ENCODE measurements around the gene KRT26.

GRCh38 chr17:40775945-40776344, 3.9 kb upstream of the KRT26 start:
- no peak for TF ChIP-seq ZFX (IDR thresholded peaks at IDR 0.05; ENCODE audit: borderline replicate concordance)
- TF ChIP-seq CTCF (IDR thresholded peaks at IDR 0.05), result no peak

Measured in 22Rv1 (cell line).